H1 (cell line): ENCODE measurements around the gene MC4R. TPM values are rescaled to one million over a fixed set of nuclear protein-coding genes. Genes with fewer than 3 reads are reported as not detected.

Experiments
- CTCF ChIA-PET: fragments of 300-600 bp; sonication (Branson Sonifier 250); formaldehyde crosslinking; loops from one replicate; lab custom pipeline; 2021; ENCODE audit not compliant: partially characterized antibody; lab: Charles Lee
- POLR2A ChIA-PET: fragments of 300-600 bp; sonication (Branson Sonifier 250); formaldehyde crosslinking; loops from one replicate; lab custom pipeline; 2021; ENCODE audit warnings: inconsistent platforms; ENCODE audit not compliant: partially characterized antibody; lab: Charles Lee
- DNase-seq, 2 experiments: peaks; one replicate each; pipeline versions ENCODE4 v3.0.0 to v3.0.0-alpha.2; 2010 to 2022; ENCODE audit warnings: low spot score in 2 of 2, low read depth in 1 of 2, mixed read lengths in 1 of 2
- FAIRE-seq: peaks from 2 replicates; lab custom pipeline; 2011; peaks lifted over from hg19 to GRCh38; lab: Jason Lieb, UNC
- H2AFZ ChIP-seq: 2 replicates; pipeline ENCODE4 v1.8.1; 2012; ENCODE audit warnings: low read length, inconsistent platforms
- H2AK5ac ChIP-seq: 2 replicates; pipeline ENCODE4 v1.6.1; 2013; ENCODE audit warnings: low read depth, low read length
- H2BK120ac ChIP-seq: replicated peaks from 2 replicates; pipeline ENCODE3; 2013; ENCODE audit warnings: low read depth, low read length, inconsistent platforms
- H2BK12ac ChIP-seq: 2 replicates; pipeline ENCODE4 v1.6.1; 2013; ENCODE audit warnings: low read depth, low read length
- H2BK15ac ChIP-seq: 2 replicates; pipeline ENCODE4 v1.6.1; 2013; ENCODE audit warnings: low read length
- H2BK20ac ChIP-seq: 2 replicates; pipeline ENCODE4 v1.6.1; 2013; ENCODE audit warnings: low read length
- H2BK5ac ChIP-seq: 2 replicates; pipeline ENCODE4 v1.6.1; 2013; ENCODE audit warnings: low read depth, low read length
- H3K14ac ChIP-seq: 2 replicates; pipeline ENCODE4 v1.6.1; 2013; ENCODE audit warnings: inconsistent platforms; ENCODE audit not compliant: insufficient read length
- H3K18ac ChIP-seq: 2 replicates; pipeline ENCODE4 v1.6.1; 2013; ENCODE audit warnings: low read length; ENCODE audit errors: extremely low read depth
- H3K23ac ChIP-seq: 2 replicates; pipeline ENCODE4 v1.6.1; 2013; ENCODE audit warnings: inconsistent platforms; ENCODE audit not compliant: insufficient read length
- H3K23me2 ChIP-seq: 2 replicates; pipeline ENCODE4 v1.6.1; 2013; ENCODE audit warnings: low read depth, low read length
- H3K27ac ChIP-seq: 2 replicates; pipeline ENCODE4 v1.6.1; 2011; ENCODE audit warnings: low read depth, low read length, inconsistent platforms
- H3K27me3 ChIP-seq, 4 experiments: replicated peaks in 1 of 4; 1 replicate in 1 of 4; 2 replicates in 3 of 4; pipeline versions ENCODE4 v1.6.1 to v1.8.1; 2011 to 2013; ENCODE audit warnings: low read length in 3 of 4, mild to moderate bottlenecking in 3 of 4, inconsistent platforms in 2 of 4, mixed read lengths in 2 of 4, moderate library complexity in 1 of 4; ENCODE audit not compliant: control insufficient read depth in 3 of 4, insufficient read depth in 3 of 4; ENCODE audit errors: extremely low read depth in 1 of 4
- H3K36me3 ChIP-seq, 4 experiments: 2 replicates each; pipeline versions ENCODE4 v1.6.1 to v1.8.1; 2011 to 2013; ENCODE audit warnings: mild to moderate bottlenecking in 4 of 4, low read length in 3 of 4, moderate library complexity in 2 of 4, control low read depth in 1 of 4, inconsistent platforms in 1 of 4; ENCODE audit not compliant: insufficient read depth in 4 of 4, control insufficient read depth in 2 of 4
- H3K4ac ChIP-seq: replicated peaks from 2 replicates; pipeline ENCODE3; 2013; ENCODE audit warnings: low read length, low read depth, mixed read lengths, inconsistent platforms; ENCODE audit not compliant: insufficient read length
- H3K4me1 ChIP-seq, 4 experiments: replicated peaks in 1 of 4; 1 replicate in 1 of 4; 2 replicates in 3 of 4; pipeline versions ENCODE4 v1.6.1 to v1.8.1; 2011 to 2013; ENCODE audit warnings: low read length in 3 of 4, inconsistent platforms in 2 of 4, mixed read lengths in 1 of 4; ENCODE audit not compliant: insufficient read depth in 4 of 4, control insufficient read depth in 3 of 4
- H3K4me2 ChIP-seq, 2 experiments: 2 replicates each; pipeline versions ENCODE4 v1.6.1 to v1.8.1; 2011 to 2013; ENCODE audit warnings: low read depth in 2 of 2, low read length in 2 of 2, control low read depth in 1 of 2, inconsistent platforms in 1 of 2, mild to moderate bottlenecking in 1 of 2; ENCODE audit not compliant: insufficient read depth in 1 of 2
- H3K4me3 ChIP-seq, 4 experiments: fragments of 200-600, 300-600 bp in 1 of 4; sonication (generic), shearing (Covaris generic), sonication (Bioruptor Twin) in 1 of 4; 2 replicates each; pipeline versions ENCODE4 v1.5.1 to v1.8.1; 2011 to 2016; ENCODE audit warnings: low read length in 4 of 4, low read depth in 3 of 4, control low read depth in 2 of 4, inconsistent platforms in 2 of 4, mild to moderate bottlenecking in 2 of 4, mixed read lengths in 1 of 4, moderate library complexity in 1 of 4; ENCODE audit not compliant: insufficient read depth in 2 of 4; ENCODE audit errors: extremely low read depth in 1 of 4
- H3K56ac ChIP-seq: replicated peaks from 2 replicates; pipeline ENCODE3; 2013; ENCODE audit warnings: low read depth, mild to moderate bottlenecking, mixed read lengths, low read length, inconsistent platforms; ENCODE audit not compliant: insufficient read length
- H3K79me1 ChIP-seq: 2 replicates; pipeline ENCODE4 v1.6.1; 2013; ENCODE audit warnings: low read depth, low read length, control low read depth
- H3K79me2 ChIP-seq, 2 experiments: 2 replicates each; pipeline versions ENCODE4 v1.6.1 to v1.8.1; 2012 to 2013; ENCODE audit warnings: low read length in 2 of 2, mild to moderate bottlenecking in 2 of 2, inconsistent platforms in 1 of 2; ENCODE audit not compliant: insufficient read depth in 2 of 2, control insufficient read depth in 1 of 2
- H3K9ac ChIP-seq, 4 experiments: replicated peaks in 1 of 4; 1 replicate in 1 of 4; 2 replicates in 3 of 4; pipeline versions ENCODE4 v1.6.1 to v1.8.1; 2011 to 2013; ENCODE audit warnings: low read depth in 3 of 4, low read length in 3 of 4, control low read depth in 2 of 4, mild to moderate bottlenecking in 2 of 4, moderate library complexity in 2 of 4, inconsistent platforms in 1 of 4; ENCODE audit errors: extremely low read depth in 1 of 4
- H3K9me3 ChIP-seq, 2 experiments: 2 replicates each; pipeline versions ENCODE4 v1.6.1 to v1.8.1; 2012 to 2013; ENCODE audit warnings: mild to moderate bottlenecking in 2 of 2, moderate library complexity in 2 of 2, control low read depth in 1 of 2, inconsistent platforms in 1 of 2, low read depth in 1 of 2, low read length in 1 of 2, mixed read lengths in 1 of 2; ENCODE audit not compliant: insufficient read depth in 2 of 2
- H4K20me1 ChIP-seq, 2 experiments: replicated peaks in 1 of 2; 2 replicates each; pipeline versions ENCODE3 to v1.8.1; 2011 to 2013; ENCODE audit warnings: inconsistent platforms in 2 of 2, low read length in 2 of 2, mild to moderate bottlenecking in 1 of 2; ENCODE audit not compliant: insufficient read depth in 2 of 2, control insufficient read depth in 1 of 2
- H4K5ac ChIP-seq: 2 replicates; pipeline ENCODE4 v1.6.1; 2013; ENCODE audit warnings: low read length, low read depth, mixed read lengths, inconsistent platforms; ENCODE audit not compliant: insufficient read length
- H4K8ac ChIP-seq: 2 replicates; pipeline ENCODE4 v1.8.0; 2013; ENCODE audit warnings: mild to moderate bottlenecking, moderate library complexity, low read length, inconsistent platforms; ENCODE audit not compliant: insufficient read depth; ENCODE audit errors: extremely low read depth
- H4K91ac ChIP-seq: replicated peaks from 2 replicates; pipeline ENCODE3; 2013; ENCODE audit warnings: low read length, mixed read lengths, inconsistent platforms; ENCODE audit not compliant: insufficient read length
- BCL11A ChIP-seq, 2 experiments: IDR thresholded peaks; one replicate each; pipeline ENCODE4 v1.6.1; 2011; ENCODE audit warnings: low read depth in 2 of 2, low read length in 2 of 2, mild to moderate bottlenecking in 2 of 2
- BRCA1 ChIP-seq: IDR thresholded peaks from 2 replicates; pipeline ENCODE4 v1.6.1; 2012; ENCODE audit warnings: low read depth, low read length, improper control_type of control experiment
- CBX8 ChIP-seq: fragments of 300-800, 300-1000 bp; sonication (generic); IDR thresholded peaks from 2 replicates; pipeline ENCODE4 v1.7.1; 2016; ENCODE audit warnings: low read depth, low read length, borderline replicate concordance
- CREB1 ChIP-seq: IDR thresholded peaks from 2 replicates; pipeline ENCODE4 v1.6.1; 2012; ENCODE audit warnings: inconsistent platforms
- FOSL1 ChIP-seq: IDR thresholded peaks from 2 replicates; pipeline ENCODE4 v1.6.1; 2011; ENCODE audit warnings: mild to moderate bottlenecking, low read depth, low read length, moderate library complexity; ENCODE audit not compliant: insufficient read depth
- GABPA ChIP-seq: IDR thresholded peaks from 2 replicates; pipeline ENCODE4 v1.6.1; 2011; ENCODE audit warnings: mild to moderate bottlenecking, low read length, moderate library complexity, borderline replicate concordance; ENCODE audit not compliant: insufficient read depth
- HDAC6 ChIP-seq: IDR thresholded peaks from one replicate; pipeline ENCODE4 v1.7.1; 2012; ENCODE audit warnings: low read depth, mild to moderate bottlenecking, inconsistent platforms, low read length, moderate library complexity
- JUND ChIP-seq: IDR thresholded peaks from 2 replicates; pipeline ENCODE4 v1.6.1; 2011; ENCODE audit warnings: mild to moderate bottlenecking, improper control_type of control experiment, low read length
- KDM4A ChIP-seq: IDR thresholded peaks from one replicate; pipeline ENCODE4 v1.7.1; 2012; ENCODE audit warnings: low read depth, mild to moderate bottlenecking, moderate library complexity, low read length, inconsistent platforms; ENCODE audit not compliant: severe bottlenecking
- PHF8 ChIP-seq: fragments of 200-600 bp; sonication (generic); conservative IDR thresholded peaks from 2 replicates; pipeline ENCODE4 v1.7.1; 2012; ENCODE audit warnings: low read depth, mild to moderate bottlenecking, inconsistent platforms, low read length, moderate library complexity
- RFX5 ChIP-seq: IDR thresholded peaks from 2 replicates; pipeline ENCODE4 v1.6.1; 2011; ENCODE audit warnings: low read depth, low read length, improper control_type of control experiment, borderline replicate concordance
- SIRT6 ChIP-seq: IDR thresholded peaks from one replicate; pipeline ENCODE4 v1.7.1; 2012; ENCODE audit warnings: low read length, inconsistent platforms
- SRF ChIP-seq: IDR thresholded peaks from 2 replicates; pipeline ENCODE4 v1.6.1; 2011; ENCODE audit warnings: mild to moderate bottlenecking, low read depth, low read length, moderate library complexity
- TCF12 ChIP-seq: IDR thresholded peaks from 2 replicates; pipeline ENCODE4 v1.6.1; 2011; ENCODE audit warnings: low read depth, mild to moderate bottlenecking, low read length
- TEAD4 ChIP-seq: IDR thresholded peaks from 2 replicates; pipeline ENCODE4 v1.6.1; 2012; ENCODE audit warnings: low read depth, low read length, inconsistent platforms, mixed read lengths
- ZNF274 ChIP-seq: IDR thresholded peaks from 2 replicates; pipeline ENCODE4 v1.7.0; 2012; ENCODE audit warnings: low read length, borderline replicate concordance; ENCODE audit errors: extremely low read depth
- WGBS, 2 experiments: shearing (Covaris generic) in 1 of 2; methylation state at CpG; one replicate each; pipeline versions ENCODE4 v1.1.6 to v1.1.7; 2013 to 2015; ENCODE audit warnings: low lambda C conversion rate in 2 of 2, mixed read lengths in 2 of 2, inconsistent platforms in 1 of 2, low coverage in 1 of 2, missing lambda C conversion rate in 1 of 2; ENCODE audit not compliant: insufficient replicate concordance in 2 of 2, insufficient coverage in 1 of 2, insufficient read length in 1 of 2; ENCODE audit errors: extremely low coverage in 1 of 2, missing lambda C conversion rate in 1 of 2; 5-methylcytosine and 5-hydroxymethylcytosine counted together
- polyA plus RNA-seq, 7 experiments: library from polyadenylated mRNA; depleted of rRNA in 3 of 7; stranded (reverse) in 5 of 7; unstranded in 2 of 7; fragments of >200 nt in 5 of 7; fragments of 200-250 nt in 2 of 7; gene quantifications; 1 replicate in 5 of 7; 2 replicates in 1 of 7; 4 replicates in 1 of 7; pipeline versions ENCODE4 v1.2.1 to v1.2.3, GENCODE V29; 2011 to 2013; ENCODE audit warnings: missing spikeins in 2 of 7, mixed read lengths in 2 of 7
- total RNA-seq: library from RNA; stranded (reverse); fragmentation: NEBNext Ultra II Directional; extraction: Animal tissue kit (Norgen Biotek cat#: 25700); gene quantifications from 2 replicates; pipeline ENCODE4 v1.2.1, GENCODE V29; 2021

MC4R gene
- total and polyA plus RNA-seq, 2 of the 8 experiments (the other 6 are each of a cell fraction or from before 2014, with no cell fraction given): 0.11 TPM; not detected in 1

DNA sequence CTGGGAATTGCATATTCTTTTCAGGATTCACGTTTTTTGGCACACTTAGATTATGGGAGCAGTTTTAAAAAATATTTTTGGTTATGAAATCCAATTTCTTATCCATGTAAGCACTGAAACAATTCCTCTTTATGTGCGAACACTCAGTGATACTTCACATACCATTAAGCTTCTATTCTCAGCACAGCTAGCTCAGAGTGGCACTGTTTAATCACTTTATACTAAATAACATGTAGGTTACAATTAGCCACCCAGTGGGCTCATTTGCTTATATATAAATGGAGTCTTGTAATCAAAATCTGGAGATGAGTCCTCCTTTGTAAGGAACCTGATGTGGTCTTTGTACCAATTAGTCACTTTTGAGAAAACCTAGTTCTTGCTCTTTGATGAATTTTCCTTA, 11.3 kb upstream of the MC4R start:
- Histone ChIP-seq H3K56ac (no peak overlapping the region), H2BK12ac (no peak overlapping the region), H3K9me3 (no peaks in the 10 kb centered on the region), H3K27ac (no peak overlapping the region), H2AFZ (no peak overlapping the region), H3K36me3 (no peaks in the 10 kb centered on the region), H2BK120ac (no peak overlapping the region), H3K4ac (no peak overlapping the region), H4K20me1 (no peaks in the 10 kb centered on the region), H3K23ac (no peak overlapping the region), H2BK15ac (no peak overlapping the region), H3K4me1 (no peaks in the 10 kb centered on the region), H3K27me3 (no peaks in the 10 kb centered on the region), H4K5ac (no peak overlapping the region), H4K91ac (no peak overlapping the region), H2AK5ac (no peak overlapping the region), H3K4me3 (no peak overlapping the region), H3K14ac (no peak overlapping the region), H2BK20ac (no peak overlapping the region), H2BK5ac (no peak overlapping the region), H3K79me2 (no peaks in the 10 kb centered on the region), H4K8ac (no peak overlapping the region), H3K4me2 (no peak overlapping the region), H3K9ac (no peak overlapping the region), H3K79me1 (no peaks in the 10 kb centered on the region), H3K18ac (no peak overlapping the region), H3K23me2 (no peaks in the 10 kb centered on the region)
- CTCF ChIA-PET: interaction anchor here (1.7 kb wide), 1 partner anchor 33 kb away, joined by 4 read pairs; no protein-coding TSS in a partner anchor
- WGBS, 2 experiments: 86% methylated on average over 2 of the region's 2 CpGs; no CpG with 5 or more reads in 1 of the 2 experiments
- POLR2A ChIA-PET: no interaction called here
- DNase-seq (no peak), FAIRE-seq (no peak)
- TF ChIP-seq SRF: no peak
- TF ChIP-seq KDM4A: no peak
- no peak for TF ChIP-seq TCF12
- no peak for TF ChIP-seq RFX5
- no peak for TF ChIP-seq SIRT6
- TF ChIP-seq ZNF274: no peak
- TF ChIP-seq CREB1: no peak
- TF ChIP-seq PHF8: no peak
- no peak for TF ChIP-seq BRCA1
- no peak for TF ChIP-seq GABPA
- no peak for TF ChIP-seq BCL11A (IDR thresholded peaks at IDR 0.05; ENCODE audit: low read depth in 2 of 2, low read length in 2 of 2)
- no peak for TF ChIP-seq HDAC6
- TF ChIP-seq CBX8: no peak
- TF ChIP-seq JUND: no peak
- TF ChIP-seq TEAD4: no peak
- no peak for TF ChIP-seq FOSL1
